IMR-90 (cell line): ENCODE results near the gene MEIS1.

Experiments used
- BHLHE40 ChIP-seq: fragments of 150-350 bp; IDR thresholded peaks from 2 replicates; pipeline ENCODE4 v1.6.1; 2016; ENCODE audit warnings: mild to moderate bottlenecking, low read depth, low read length
- CEBPB ChIP-seq: IDR thresholded peaks from 2 replicates; pipeline ENCODE4 v1.6.1; 2012; ENCODE audit warnings: low read depth, low read length, improper control_type of control experiment
- CHD1 ChIP-seq: IDR thresholded peaks from 2 replicates; pipeline ENCODE4 v1.6.1; 2012; ENCODE audit warnings: low read depth, low read length, improper control_type of control experiment
- POLR2A ChIP-seq: IDR thresholded peaks from 2 replicates; pipeline ENCODE4 v1.6.1; 2012; ENCODE audit warnings: mild to moderate bottlenecking, low read depth, low read length
- RAD21 ChIP-seq: IDR thresholded peaks from 2 replicates; pipeline ENCODE4 v1.6.1; 2012; ENCODE audit warnings: low read length, improper control_type of control experiment
- SMC3 ChIP-seq: fragments of 150-350 bp; IDR thresholded peaks from 2 replicates; pipeline ENCODE4 v1.6.1; 2016; ENCODE audit warnings: low read depth, mild to moderate bottlenecking, antibody characterized with exemption, low read length, moderate library complexity
- USF2 ChIP-seq: fragments of 150-350 bp; IDR thresholded peaks from 2 replicates; pipeline ENCODE4 v1.6.1; 2017; ENCODE audit warnings: mild to moderate bottlenecking, antibody characterized with exemption, low read length, low read depth
- TF ChIP-seq, protein P1 (sequence below): conservative IDR thresholded peaks from 2 replicates; pipeline ENCODE4 v1.5.1; 2012; ENCODE audit warnings: mild to moderate bottlenecking, low read depth, low read length, improper control_type of control experiment

- TF ChIP-seq POLR2A (no peak; the same call in 1 of the 2 replicates), SMC3 (no peak), USF2 (no peak), BHLHE40 (no peak), CEBPB (no peak), CHD1 (no peak), RAD21 (no peak)
- TF ChIP-seq, protein P1, sequence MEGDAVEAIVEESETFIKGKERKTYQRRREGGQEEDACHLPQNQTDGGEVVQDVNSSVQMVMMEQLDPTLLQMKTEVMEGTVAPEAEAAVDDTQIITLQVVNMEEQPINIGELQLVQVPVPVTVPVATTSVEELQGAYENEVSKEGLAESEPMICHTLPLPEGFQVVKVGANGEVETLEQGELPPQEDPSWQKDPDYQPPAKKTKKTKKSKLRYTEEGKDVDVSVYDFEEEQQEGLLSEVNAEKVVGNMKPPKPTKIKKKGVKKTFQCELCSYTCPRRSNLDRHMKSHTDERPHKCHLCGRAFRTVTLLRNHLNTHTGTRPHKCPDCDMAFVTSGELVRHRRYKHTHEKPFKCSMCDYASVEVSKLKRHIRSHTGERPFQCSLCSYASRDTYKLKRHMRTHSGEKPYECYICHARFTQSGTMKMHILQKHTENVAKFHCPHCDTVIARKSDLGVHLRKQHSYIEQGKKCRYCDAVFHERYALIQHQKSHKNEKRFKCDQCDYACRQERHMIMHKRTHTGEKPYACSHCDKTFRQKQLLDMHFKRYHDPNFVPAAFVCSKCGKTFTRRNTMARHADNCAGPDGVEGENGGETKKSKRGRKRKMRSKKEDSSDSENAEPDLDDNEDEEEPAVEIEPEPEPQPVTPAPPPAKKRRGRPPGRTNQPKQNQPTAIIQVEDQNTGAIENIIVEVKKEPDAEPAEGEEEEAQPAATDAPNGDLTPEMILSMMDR, result no peak
Observed at GRCh38 chr2:66582104-66582986, 147.4 kb downstream of the MEIS1 start.
